Loucy (cell line): ENCODE data around the gene GAS2L1.

Experiments
- H2AFZ ChIP-seq: fragments of 200-600 bp; sonication (generic); 2 replicates; pipeline ENCODE4 v1.6.0; 2016; ENCODE audit warnings: antibody characterized with exemption, mild to moderate bottlenecking, low read length, moderate library complexity
- H3F3A ChIP-seq: fragments of 200-600 bp; 2 replicates; pipeline ENCODE4 v1.6.0; 2016; ENCODE audit warnings: antibody characterized with exemption, low read depth, mild to moderate bottlenecking
- H3K27me3 ChIP-seq: fragments of 200-600 bp; sonication (generic); 2 replicates; pipeline ENCODE4 v1.6.1; 2014; ENCODE audit warnings: low read length, mild to moderate bottlenecking; ENCODE audit not compliant: insufficient read depth, poor library complexity, severe bottlenecking
- H3K36me3 ChIP-seq: fragments of 200-600 bp; sonication (generic); 2 replicates; pipeline ENCODE4 v1.6.1; 2016; ENCODE audit warnings: low read length; ENCODE audit not compliant: insufficient read depth
- H3K4me1 ChIP-seq: fragments of 200-600 bp; sonication (generic); 2 replicates; pipeline ENCODE4 v1.5.1; 2014; ENCODE audit warnings: low read length, mild to moderate bottlenecking; ENCODE audit not compliant: insufficient read depth, poor library complexity, severe bottlenecking
- H3K4me2 ChIP-seq: fragments of 200-600 bp; sonication (generic); 2 replicates; pipeline ENCODE4 v1.6.0; 2014; ENCODE audit warnings: antibody characterized with exemption, low read length, low read depth, mild to moderate bottlenecking; ENCODE audit not compliant: poor library complexity, severe bottlenecking
- H3K4me3 ChIP-seq: fragments of 200-600 bp; sonication (generic); 2 replicates; pipeline ENCODE4 v1.5.1; 2014; ENCODE audit warnings: low read length, mild to moderate bottlenecking, mixed read lengths; ENCODE audit not compliant: poor library complexity, severe bottlenecking
- H3K79me2 ChIP-seq: fragments of 200-600 bp; sonication (generic); 2 replicates; pipeline ENCODE4 v1.6.1; 2014; ENCODE audit warnings: low read length; ENCODE audit not compliant: insufficient read depth
- H3K9ac ChIP-seq: fragments of 200-600 bp; sonication (generic); 2 replicates; pipeline ENCODE4 v1.6.0; 2014; ENCODE audit warnings: mild to moderate bottlenecking, low read depth, low read length, moderate library complexity; ENCODE audit not compliant: poor library complexity, severe bottlenecking
- H3K9me2 ChIP-seq: fragments of 200-600 bp; sonication (generic); replicated peaks from 2 replicates; pipeline ENCODE4 v1.6.1; 2016; ENCODE audit warnings: low read depth, low read length, mixed read lengths
- H3K9me3 ChIP-seq: fragments of 200-600 bp; sonication (generic); 2 replicates; pipeline ENCODE4 v1.6.1; 2014; ENCODE audit warnings: mild to moderate bottlenecking, antibody characterized with exemption, low read length, low read depth; ENCODE audit not compliant: insufficient read depth
- H4K20me1 ChIP-seq: fragments of 200-600 bp; sonication (generic); 2 replicates; pipeline ENCODE4 v1.6.0; 2014; ENCODE audit warnings: antibody characterized with exemption, low read length, mild to moderate bottlenecking; ENCODE audit not compliant: insufficient read depth, poor library complexity, severe bottlenecking
- CTCF ChIP-seq: fragments of 200-600 bp; sonication (generic); conservative IDR thresholded peaks from 2 replicates; pipeline ENCODE4 v1.5.1; 2014; ENCODE audit warnings: mild to moderate bottlenecking, antibody characterized with exemption, low read length
- EZH2phosphoT487 ChIP-seq: fragments of 200-600 bp; IDR thresholded peaks from 2 replicates; pipeline ENCODE4 v1.6.1; 2018; ENCODE audit warnings: antibody characterized with exemption, mild to moderate bottlenecking, moderate library complexity, borderline replicate concordance

The GAS2L1 gene

GRCh38 chr22:29268511-29269229, 37.8 kb upstream of the GAS2L1 start:
- Histone ChIP-seq H3K79me2 (peaks cover 85% of the 10 kb centered on the region), H3F3A (no peaks in the 10 kb centered on the region), H3K4me3 (peak overlapping the region; percentile 94), H3K36me3 (peaks cover 27% of the 10 kb centered on the region), H3K9me2 (no peaks in the 10 kb centered on the region), H3K4me2 (peak overlapping the region; percentile 100), H3K4me1 (peaks cover 58% of the 10 kb centered on the region), H3K27me3 (peaks cover 6% of the 10 kb centered on the region), H4K20me1 (peaks cover 58% of the 10 kb centered on the region), H2AFZ (peak overlapping the region; percentile 94; the same call in 1 of the 2 replicates), H3K9ac (peak overlapping the region; percentile 99), H3K9me3 (no peaks in the 10 kb centered on the region)
- TF ChIP-seq EZH2phosphoT487, result no peak
- no peak for TF ChIP-seq CTCF

- TF ChIP-seq EZH2phosphoT487 (no peak), CTCF (no peak)
- Histone ChIP-seq H3K79me2 (peaks cover 91% of the 10 kb centered on the region), H2AFZ (no peak overlapping the region), H3F3A (no peaks in the 10 kb centered on the region), H3K4me3 (peak overlapping the region; percentile 94), H3K4me1 (peaks cover 63% of the 10 kb centered on the region), H3K9me2 (no peaks in the 10 kb centered on the region), H3K4me2 (peak overlapping the region; percentile 100), H4K20me1 (peaks cover 64% of the 10 kb centered on the region), H3K36me3 (peaks cover 31% of the 10 kb centered on the region), H3K9me3 (no peaks in the 10 kb centered on the region), H3K9ac (peak overlapping the region; percentile 99), H3K27me3 (peaks cover 6% of the 10 kb centered on the region)
These were observed 37.2 kb upstream of the GAS2L1 start for GRCh38 chr22:29269230-29269604.

- peaks cover 6% of the 10 kb centered on the region for H3K27me3 ChIP-seq
- TF ChIP-seq CTCF (no peak), EZH2phosphoT487 (no peak)
- no peaks in the 10 kb centered on the region for H3K9me3 ChIP-seq
- H3K4me3 ChIP-seq, result peak overlapping the region; percentile 94
- peaks cover 71% of the 10 kb centered on the region for H4K20me1 ChIP-seq
- H3K9me2 ChIP-seq, result no peaks in the 10 kb centered on the region
- H3F3A ChIP-seq, result no peaks in the 10 kb centered on the region
- H3K9ac ChIP-seq, result peak overlapping the region; percentile 99
- H3K4me2 ChIP-seq, result peak overlapping the region; percentile 100
- peaks cover 98% of the 10 kb centered on the region for H3K79me2 ChIP-seq
- peaks cover 35% of the 10 kb centered on the region for H3K36me3 ChIP-seq
- peaks cover 70% of the 10 kb centered on the region for H3K4me1 ChIP-seq
- H2AFZ ChIP-seq, result no peak overlapping the region
These were observed 36.5 kb upstream of the GAS2L1 start for GRCh38 chr22:29269731-29270474.
